Measurements from ENCODE around the gene CSTPP1. TPM values are rescaled to one million over a fixed set of nuclear protein-coding genes. Genes with fewer than 3 reads are reported as not detected.

The CSTPP1 gene
- total RNA-seq, 4 donors from 2014 or later, result 19.1 to 27.0 (median 21.8) TPM

DNA sequence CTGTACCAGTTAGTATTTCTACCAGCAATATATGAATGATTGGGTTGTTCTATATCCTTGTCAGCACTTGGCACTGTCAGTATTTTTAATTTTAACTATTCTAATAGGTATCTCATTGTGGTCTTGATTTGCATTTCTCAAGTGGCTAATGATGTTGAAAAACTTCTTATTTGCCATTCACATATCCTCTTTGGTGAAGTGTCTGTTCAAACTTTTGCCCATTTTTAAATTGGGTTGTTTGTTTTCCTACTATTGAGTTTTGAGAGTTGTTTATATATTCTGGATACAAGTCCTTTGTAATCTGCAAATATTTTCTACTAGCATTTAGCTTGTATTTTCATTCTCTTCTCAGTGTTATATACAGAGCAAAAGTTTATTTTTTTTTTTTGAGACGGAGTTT is 82.1 kb downstream of the CSTPP1 start:
- no peaks in the 10 kb centered on the region for H3K27me3 ChIP-seq
- TF ChIP-seq POLR2A (IDR thresholded peaks at IDR 0.05) (no peak), EP300 (IDR thresholded peaks at IDR 0.05) (no peak), POLR2AphosphoS5 (IDR thresholded peaks at IDR 0.05) (no peak), CTCF (IDR thresholded peaks at IDR 0.05) (no peak)
- no peak for ATAC-seq
- H3K4me3 ChIP-seq, result no peak overlapping the region
- H3K4me1 ChIP-seq, result no peaks in the 10 kb centered on the region
- H3K36me3 ChIP-seq, result no peaks in the 10 kb centered on the region
- 90 to 100% methylated on average over 1 of the region's 1 CpG for WGBS, 2 donors (ENCODE audit: low coverage in 1 of 2)
- H3K27ac ChIP-seq, result no peak overlapping the region
- H3K9me3 ChIP-seq, result no peaks in the 10 kb centered on the region

GRCh38 chr11:47020793-47021526 is 84.4 kb downstream of the CSTPP1 start:
- H3K36me3 ChIP-seq, result no peaks in the 10 kb centered on the region
- no peak overlapping the region for H3K27ac ChIP-seq
- no peaks in the 10 kb centered on the region for H3K9me3 ChIP-seq
- H3K4me3 ChIP-seq, result no peak overlapping the region
- no peaks in the 10 kb centered on the region for H3K4me1 ChIP-seq
- ATAC-seq, result no peak
- H3K27me3 ChIP-seq, result no peaks in the 10 kb centered on the region
- TF ChIP-seq EP300 (IDR thresholded peaks at IDR 0.05), result no peak
- no peak for TF ChIP-seq CTCF (IDR thresholded peaks at IDR 0.05)
- TF ChIP-seq POLR2A (IDR thresholded peaks at IDR 0.05), result no peak
- no peak for TF ChIP-seq POLR2AphosphoS5 (IDR thresholded peaks at IDR 0.05)
- 85 to 100% methylated on average over 2 of the region's 2 CpGs for WGBS, 2 donors (ENCODE audit: low coverage in 1 of 2)

DNA sequence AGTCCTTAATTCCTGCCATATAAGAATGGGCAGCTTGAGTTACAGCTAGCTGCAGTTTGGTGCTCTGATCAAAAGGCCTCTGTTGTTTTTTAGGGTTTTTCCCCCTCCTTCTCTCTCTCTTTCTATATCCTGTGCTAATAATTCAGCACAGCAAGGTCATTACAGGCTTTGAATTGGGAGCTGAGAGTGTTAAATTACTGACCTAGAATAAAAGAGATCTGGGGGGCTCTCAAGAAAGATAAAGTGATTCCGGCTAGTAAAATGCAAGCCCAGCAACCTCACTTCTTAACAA is 84.9 kb downstream of the CSTPP1 start:
- no peaks in the 10 kb centered on the region for H3K36me3 ChIP-seq
- no peak overlapping the region for H3K4me3 ChIP-seq
- no peaks in the 10 kb centered on the region for H3K4me1 ChIP-seq
- no peak for TF ChIP-seq POLR2AphosphoS5 (IDR thresholded peaks at IDR 0.05)
- TF ChIP-seq POLR2A (IDR thresholded peaks at IDR 0.05), result no peak
- TF ChIP-seq EP300 (IDR thresholded peaks at IDR 0.05), result no peak
- TF ChIP-seq CTCF (IDR thresholded peaks at IDR 0.05), result no peak
- H3K9me3 ChIP-seq, result no peaks in the 10 kb centered on the region
- 82 to 100% methylated on average over 1 of the region's 1 CpG for WGBS, 2 donors (ENCODE audit: low coverage in 1 of 2)
- no peak for ATAC-seq
- no peak overlapping the region for H3K27ac ChIP-seq
- H3K27me3 ChIP-seq, result no peaks in the 10 kb centered on the region

DNA sequence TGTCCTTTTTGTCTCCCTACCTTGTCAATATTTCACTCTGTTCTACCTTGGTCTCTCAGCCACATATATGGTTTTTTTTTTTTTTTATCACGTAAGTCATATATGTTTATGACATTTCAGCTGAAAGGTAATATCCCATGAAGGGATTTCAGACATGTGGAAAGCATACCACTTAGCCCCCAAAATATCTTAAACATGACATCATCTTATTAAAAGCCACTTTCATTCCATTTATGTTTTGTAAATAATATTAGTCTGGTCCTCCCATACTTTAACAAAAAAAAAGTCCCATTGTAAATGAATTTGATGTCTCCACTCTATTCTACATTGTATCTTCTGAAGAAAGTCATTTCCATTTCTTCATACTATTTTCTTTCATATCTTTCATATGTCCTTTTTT is 85.4 kb downstream of the CSTPP1 start:
- no peak overlapping the region for H3K4me3 ChIP-seq
- TF ChIP-seq POLR2A (IDR thresholded peaks at IDR 0.05) (no peak), CTCF (IDR thresholded peaks at IDR 0.05) (no peak), EP300 (IDR thresholded peaks at IDR 0.05) (no peak), POLR2AphosphoS5 (IDR thresholded peaks at IDR 0.05) (no peak)
- H3K36me3 ChIP-seq, result no peaks in the 10 kb centered on the region
- WGBS, 2 donors (ENCODE audit: low coverage in 1 of 2), result 100% methylated on average over 1 of the region's 1 CpG; no CpG with 5 or more reads in 1 of the 2 donors
- H3K4me1 ChIP-seq, result no peaks in the 10 kb centered on the region
- no peak for ATAC-seq
- H3K27me3 ChIP-seq, result no peaks in the 10 kb centered on the region
- H3K9me3 ChIP-seq, result no peaks in the 10 kb centered on the region
- no peak overlapping the region for H3K27ac ChIP-seq

Data from gastroesophageal sphincter (tissue), 4 donors.